Measurements from ENCODE around the gene NUMA1. TPM values are rescaled to one million over a fixed set of nuclear protein-coding genes. Genes with fewer than 3 reads are reported as not detected.

The NUMA1 gene
- total RNA-seq, 1 experiment from 2014 or later: 145 TPM

DNA sequence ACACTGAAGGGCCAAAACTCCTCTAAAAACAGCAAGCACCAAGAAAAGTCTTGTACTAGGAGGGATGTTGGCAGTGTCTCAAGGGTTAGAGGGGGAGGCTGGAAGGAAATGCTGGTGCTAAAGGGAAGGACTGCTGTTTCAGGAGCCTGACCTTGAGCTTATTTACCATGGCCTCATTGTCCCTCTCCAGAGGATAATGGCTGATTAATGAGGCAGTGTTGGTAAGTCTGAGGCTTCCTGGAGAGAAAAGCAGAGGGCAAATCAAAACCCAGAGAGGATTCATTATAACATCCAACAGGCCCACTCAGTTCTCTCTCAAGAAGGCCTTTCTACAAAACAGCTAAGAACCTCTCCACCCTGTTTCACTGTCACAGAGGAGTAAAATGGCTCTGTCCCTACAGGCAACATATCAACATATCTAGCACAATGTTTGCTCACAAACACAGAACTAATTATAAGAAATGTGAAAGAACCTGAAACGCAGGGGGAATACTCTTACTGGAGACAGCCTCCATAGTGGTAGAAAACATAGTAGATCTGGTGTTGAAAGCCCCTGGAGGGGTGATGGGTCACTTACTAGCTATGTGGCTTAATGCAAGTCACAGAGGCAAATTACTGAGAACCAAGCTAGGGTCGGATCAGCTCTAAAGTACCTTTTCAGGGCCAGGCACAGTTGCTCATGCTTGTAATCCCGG lies 31.4 kb downstream of the NUMA1 start:
- POLR2A ChIA-PET: interaction anchor here (1.3 kb wide), 1 partner anchor 10 kb away, joined by 6 read pairs; no protein-coding TSS in a partner anchor
- Histone ChIP-seq H3K27ac (ENCODE audit: low read length) (no peak overlapping the region), H3K9me3 (ENCODE audit: control insufficient read depth, insufficient read depth, low read depth, low read length) (no peaks in the 10 kb centered on the region), H3K36me3 (ENCODE audit: control insufficient read depth, insufficient read depth, low read length) (peaks cover 3% of the 10 kb centered on the region; the same call in 1 of the 2 replicates), H3K4me1 (ENCODE audit: control insufficient read depth, insufficient read depth, low read length) (no peaks in the 10 kb centered on the region), H3K27me3 (ENCODE audit: control insufficient read depth, insufficient read depth, low read length) (no peaks in the 10 kb centered on the region), H3K4me3 (ENCODE audit: low read depth in 2 of 2, low read length in 2 of 2) (no peak overlapping the region)
- no peak for TF ChIP-seq TCF7L2 (IDR thresholded peaks at IDR 0.05; ENCODE audit: low read depth, low read length)
- TF ChIP-seq POLR2AphosphoS5 (IDR thresholded peaks at IDR 0.05; ENCODE audit: low read depth, low read length): no peak
- TF ChIP-seq, protein P1, sequence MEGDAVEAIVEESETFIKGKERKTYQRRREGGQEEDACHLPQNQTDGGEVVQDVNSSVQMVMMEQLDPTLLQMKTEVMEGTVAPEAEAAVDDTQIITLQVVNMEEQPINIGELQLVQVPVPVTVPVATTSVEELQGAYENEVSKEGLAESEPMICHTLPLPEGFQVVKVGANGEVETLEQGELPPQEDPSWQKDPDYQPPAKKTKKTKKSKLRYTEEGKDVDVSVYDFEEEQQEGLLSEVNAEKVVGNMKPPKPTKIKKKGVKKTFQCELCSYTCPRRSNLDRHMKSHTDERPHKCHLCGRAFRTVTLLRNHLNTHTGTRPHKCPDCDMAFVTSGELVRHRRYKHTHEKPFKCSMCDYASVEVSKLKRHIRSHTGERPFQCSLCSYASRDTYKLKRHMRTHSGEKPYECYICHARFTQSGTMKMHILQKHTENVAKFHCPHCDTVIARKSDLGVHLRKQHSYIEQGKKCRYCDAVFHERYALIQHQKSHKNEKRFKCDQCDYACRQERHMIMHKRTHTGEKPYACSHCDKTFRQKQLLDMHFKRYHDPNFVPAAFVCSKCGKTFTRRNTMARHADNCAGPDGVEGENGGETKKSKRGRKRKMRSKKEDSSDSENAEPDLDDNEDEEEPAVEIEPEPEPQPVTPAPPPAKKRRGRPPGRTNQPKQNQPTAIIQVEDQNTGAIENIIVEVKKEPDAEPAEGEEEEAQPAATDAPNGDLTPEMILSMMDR (IDR thresholded peaks at IDR 0.05): no peak
- TF ChIP-seq, protein P2, sequence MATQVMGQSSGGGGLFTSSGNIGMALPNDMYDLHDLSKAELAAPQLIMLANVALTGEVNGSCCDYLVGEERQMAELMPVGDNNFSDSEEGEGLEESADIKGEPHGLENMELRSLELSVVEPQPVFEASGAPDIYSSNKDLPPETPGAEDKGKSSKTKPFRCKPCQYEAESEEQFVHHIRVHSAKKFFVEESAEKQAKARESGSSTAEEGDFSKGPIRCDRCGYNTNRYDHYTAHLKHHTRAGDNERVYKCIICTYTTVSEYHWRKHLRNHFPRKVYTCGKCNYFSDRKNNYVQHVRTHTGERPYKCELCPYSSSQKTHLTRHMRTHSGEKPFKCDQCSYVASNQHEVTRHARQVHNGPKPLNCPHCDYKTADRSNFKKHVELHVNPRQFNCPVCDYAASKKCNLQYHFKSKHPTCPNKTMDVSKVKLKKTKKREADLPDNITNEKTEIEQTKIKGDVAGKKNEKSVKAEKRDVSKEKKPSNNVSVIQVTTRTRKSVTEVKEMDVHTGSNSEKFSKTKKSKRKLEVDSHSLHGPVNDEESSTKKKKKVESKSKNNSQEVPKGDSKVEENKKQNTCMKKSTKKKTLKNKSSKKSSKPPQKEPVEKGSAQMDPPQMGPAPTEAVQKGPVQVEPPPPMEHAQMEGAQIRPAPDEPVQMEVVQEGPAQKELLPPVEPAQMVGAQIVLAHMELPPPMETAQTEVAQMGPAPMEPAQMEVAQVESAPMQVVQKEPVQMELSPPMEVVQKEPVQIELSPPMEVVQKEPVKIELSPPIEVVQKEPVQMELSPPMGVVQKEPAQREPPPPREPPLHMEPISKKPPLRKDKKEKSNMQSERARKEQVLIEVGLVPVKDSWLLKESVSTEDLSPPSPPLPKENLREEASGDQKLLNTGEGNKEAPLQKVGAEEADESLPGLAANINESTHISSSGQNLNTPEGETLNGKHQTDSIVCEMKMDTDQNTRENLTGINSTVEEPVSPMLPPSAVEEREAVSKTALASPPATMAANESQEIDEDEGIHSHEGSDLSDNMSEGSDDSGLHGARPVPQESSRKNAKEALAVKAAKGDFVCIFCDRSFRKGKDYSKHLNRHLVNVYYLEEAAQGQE (IDR thresholded peaks at IDR 0.05; ENCODE audit: insufficient read depth in 1 of 2, low read depth in 2 of 2, low read length in 1 of 2): no peak
- TF ChIP-seq SIN3A (IDR thresholded peaks at IDR 0.05; ENCODE audit: borderline replicate concordance, insufficient read depth, low read depth, low read length): no peak
- no TSS peak for BruUV-seq (replicated peaks)
- CTCF ChIA-PET: no interaction called here
- ATAC-seq: no peak
- in situ Hi-C loops (cut with HindIII; ENCODE audit: low pct_unique_long_range_greater_than_20kb, low sequenced_read_pairs) (no loop called here), intact Hi-C loops (cut with micrococcal nuclease; ENCODE audit: unreplicated experiment) (no loop called here)
- no peak for DNase-seq (ENCODE audit: low read depth, low spot score)

DNA sequence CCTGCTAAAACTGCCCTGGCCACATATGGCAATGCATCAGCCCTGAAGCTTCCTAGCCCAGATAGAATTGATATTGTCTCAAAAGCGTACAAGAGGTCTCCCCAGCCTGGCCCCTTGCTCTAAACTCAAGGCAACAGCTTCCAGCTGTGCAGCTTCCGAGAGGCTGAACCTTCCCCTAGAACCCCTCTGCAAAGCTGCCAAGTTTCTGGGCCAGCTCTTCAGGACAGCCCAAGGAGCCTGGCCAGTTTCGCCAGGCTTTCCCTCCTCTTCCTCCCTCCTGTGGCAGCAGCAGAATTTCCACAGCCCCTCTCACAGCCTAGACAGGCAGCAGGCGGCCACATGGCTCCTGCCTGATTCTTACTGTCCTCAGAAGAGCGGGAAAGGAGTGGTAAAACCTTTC lies 34.5 kb downstream of the NUMA1 start:
- Histone ChIP-seq H3K36me3 (ENCODE audit: control insufficient read depth, insufficient read depth, low read length) (peaks cover 3% of the 10 kb centered on the region; the same call in 1 of the 2 replicates), H3K27me3 (ENCODE audit: control insufficient read depth, insufficient read depth, low read length) (no peaks in the 10 kb centered on the region), H3K9me3 (ENCODE audit: control insufficient read depth, insufficient read depth, low read depth, low read length) (no peaks in the 10 kb centered on the region), H3K4me3 (ENCODE audit: low read depth in 2 of 2, low read length in 2 of 2) (no peak overlapping the region), H3K27ac (ENCODE audit: low read length) (no peak overlapping the region), H3K4me1 (ENCODE audit: control insufficient read depth, insufficient read depth, low read length) (peaks cover 14% of the 10 kb centered on the region)
- ATAC-seq (no peak), DNase-seq (ENCODE audit: low read depth, low spot score) (no peak)
- in situ Hi-C loops (cut with HindIII; ENCODE audit: low pct_unique_long_range_greater_than_20kb, low sequenced_read_pairs) (no loop called here), intact Hi-C loops (cut with micrococcal nuclease; ENCODE audit: unreplicated experiment) (no loop called here)
- ChIA-PET POLR2A (no interaction called here), CTCF (no interaction called here)
- no peak for TF ChIP-seq TCF7L2 (IDR thresholded peaks at IDR 0.05; ENCODE audit: low read depth, low read length)
- TF ChIP-seq, protein P2 (IDR thresholded peaks at IDR 0.05; ENCODE audit: insufficient read depth in 1 of 2, low read depth in 2 of 2, low read length in 1 of 2): no peak
- no peak for TF ChIP-seq POLR2AphosphoS5 (IDR thresholded peaks at IDR 0.05; ENCODE audit: low read depth, low read length)
- TF ChIP-seq, protein P1 (IDR thresholded peaks at IDR 0.05): no peak
- TF ChIP-seq SIN3A (IDR thresholded peaks at IDR 0.05; ENCODE audit: borderline replicate concordance, insufficient read depth, low read depth, low read length): no peak
- no TSS peak for BruUV-seq (replicated peaks)
